Caco-2 (cell line): ENCODE data around the gene PAX5. TPM values are rescaled to one million over a fixed set of nuclear protein-coding genes. Genes with fewer than 3 reads are reported as not detected.

ENCODE experiments used
- BruUV-seq: library from RNA; stranded (reverse); fragments of 400-500 nt; replicated peaks from 2 replicates; lab custom pipeline; 2021; lab: Mats Ljungman, UMichigan
- CTCF ChIA-PET: fragments of 300-600 bp; sonication (Branson Sonifier 250); formaldehyde crosslinking; loops from one replicate; lab custom pipeline; 2022; ENCODE audit warnings: antibody characterized with exemption; lab: Charles Lee
- POLR2A ChIA-PET: fragments of 300-600 bp; sonication (Branson Sonifier 250); formaldehyde crosslinking; loops from one replicate; lab custom pipeline; 2022; ENCODE audit warnings: antibody characterized with exemption; lab: Charles Lee
- DNase-seq, 2 experiments: peaks; one replicate each; pipeline versions ENCODE4 v3.0.0 to v3.0.0-alpha.2; 2020 to 2022
- H3K27me3 ChIP-seq: replicated peaks from 2 replicates; pipeline ENCODE4 v1.6.0; 2011; ENCODE audit warnings: low read length; ENCODE audit not compliant: control insufficient read depth, insufficient read depth
- H3K36me3 ChIP-seq: 2 replicates; pipeline ENCODE4 v1.5.1; 2011; ENCODE audit warnings: low read length; ENCODE audit not compliant: control insufficient read depth, insufficient read depth
- H3K4me1 ChIP-seq: fragments of 250-450 bp; sonication (Bioruptor Pico); 2 replicates; pipeline ENCODE4 v1.5.1; 2020; ENCODE audit warnings: mild to moderate bottlenecking
- H3K4me3 ChIP-seq: 2 replicates; pipeline ENCODE4 v1.5.1; 2011; ENCODE audit warnings: low read depth, mild to moderate bottlenecking, control low read depth, low read length
- H3K9me3 ChIP-seq: fragments of 250-450 bp; sonication (Bioruptor Pico); 2 replicates; pipeline ENCODE4 v1.5.1; 2020; ENCODE audit warnings: mild to moderate bottlenecking, moderate library complexity
- H3K27ac Mint-ChIP-seq: one replicate; pipeline ENCODE4 v1.8.0; 2022; ENCODE audit warnings: mixed read lengths; ENCODE audit not compliant: unreplicated experiment
- H3K27me3 Mint-ChIP-seq: one replicate; pipeline ENCODE4 v1.8.0; 2022; ENCODE audit warnings: mixed read lengths; ENCODE audit not compliant: insufficient read depth, unreplicated experiment
- H3K36me3 Mint-ChIP-seq: one replicate; pipeline ENCODE4 v1.8.0; 2022; ENCODE audit warnings: mild to moderate bottlenecking, mixed read lengths; ENCODE audit not compliant: insufficient read depth, unreplicated experiment
- H3K4me1 Mint-ChIP-seq: one replicate; pipeline ENCODE4 v1.8.0; 2022; ENCODE audit warnings: low read depth, mixed read lengths; ENCODE audit not compliant: unreplicated experiment
- H3K4me3 Mint-ChIP-seq: one replicate; pipeline ENCODE4 v1.8.0; 2022; ENCODE audit warnings: mild to moderate bottlenecking, moderate library complexity, mixed read lengths; ENCODE audit not compliant: unreplicated experiment
- H3K9me3 Mint-ChIP-seq: one replicate; pipeline ENCODE4 v1.8.0; 2022; ENCODE audit warnings: mixed read lengths; ENCODE audit not compliant: unreplicated experiment
- intact Hi-C: fragments of 100-400 bp; cut with micrococcal nuclease; formaldehyde crosslinking; loops from one replicate; pipeline ENCODE4 v1.10.0; 2022; ENCODE audit not compliant: unreplicated experiment
- total RNA-seq: library from RNA; stranded (reverse); gene quantifications from 2 replicates; pipeline ENCODE4 v1.2.3, GENCODE V29; 2022
- TF ChIP-seq, protein P1 (sequence below), 2 experiments: fragments of 200-600 bp in 1 of 2; IDR thresholded peaks; 1 replicate in 1 of 2; 2 replicates in 1 of 2; pipeline versions ENCODE4 v1.5.1 to v1.8.0; 2011 to 2022; ENCODE audit warnings: antibody characterized with exemption in 1 of 2, control low read depth in 1 of 2, inconsistent platforms in 1 of 2, low read depth in 1 of 2, low read length in 1 of 2, mild to moderate bottlenecking in 1 of 2, moderate library complexity in 1 of 2; ENCODE audit not compliant: insufficient read depth in 1 of 2, severe bottlenecking in 1 of 2, unreplicated experiment in 1 of 2

The PAX5 gene
- total RNA-seq, 1 experiment from 2014 or later: not detected

DNA sequence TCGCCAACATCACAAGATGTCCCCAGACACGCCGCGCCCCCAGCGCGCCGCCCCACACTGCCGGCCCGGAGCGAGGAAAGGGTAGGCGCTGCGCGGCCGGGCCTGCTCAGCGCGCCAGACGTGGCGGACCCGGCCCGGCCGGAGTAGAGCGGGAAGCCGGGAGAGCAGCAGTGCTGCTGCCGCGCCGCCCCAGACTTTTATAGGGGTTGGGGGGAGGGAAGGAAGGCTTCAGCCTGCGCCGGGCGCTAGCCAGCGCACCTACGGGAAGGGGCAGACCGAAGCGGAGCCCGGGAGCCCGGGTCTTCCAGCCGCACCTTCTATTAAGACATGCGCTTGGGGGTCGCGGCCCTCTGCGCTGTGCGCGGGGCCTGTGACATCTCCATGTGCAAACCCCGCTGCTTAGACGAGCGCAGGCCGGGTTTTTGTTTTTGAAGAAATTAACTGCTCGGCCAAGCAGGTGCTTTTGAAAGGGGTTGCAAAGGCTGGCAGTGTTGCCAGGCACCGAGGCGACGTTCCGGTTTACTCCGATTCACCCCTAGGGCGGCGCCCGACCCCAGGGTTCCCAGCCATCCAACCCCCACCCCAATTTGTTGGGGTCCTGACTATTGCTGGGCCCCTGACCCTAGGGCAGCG lies 353 bp upstream of the PAX5 start:
- DNase-seq: peak in 1 of 2 experiments; percentile 43
- H3K4me1 ChIP-seq: peaks cover 8% of the 10 kb centered on the region; the same call in 1 of the 2 replicates
- H3K4me3 ChIP-seq: peak overlapping the region; percentile 19
- intact Hi-C loops: no loop called here
- ChIA-PET CTCF (no interaction called here), POLR2A (interaction anchor here (0.6 kb wide), 1 partner anchor 16 kb away, joined by 6 read pairs; no protein-coding TSS in a partner anchor)
- TF ChIP-seq, protein P1, sequence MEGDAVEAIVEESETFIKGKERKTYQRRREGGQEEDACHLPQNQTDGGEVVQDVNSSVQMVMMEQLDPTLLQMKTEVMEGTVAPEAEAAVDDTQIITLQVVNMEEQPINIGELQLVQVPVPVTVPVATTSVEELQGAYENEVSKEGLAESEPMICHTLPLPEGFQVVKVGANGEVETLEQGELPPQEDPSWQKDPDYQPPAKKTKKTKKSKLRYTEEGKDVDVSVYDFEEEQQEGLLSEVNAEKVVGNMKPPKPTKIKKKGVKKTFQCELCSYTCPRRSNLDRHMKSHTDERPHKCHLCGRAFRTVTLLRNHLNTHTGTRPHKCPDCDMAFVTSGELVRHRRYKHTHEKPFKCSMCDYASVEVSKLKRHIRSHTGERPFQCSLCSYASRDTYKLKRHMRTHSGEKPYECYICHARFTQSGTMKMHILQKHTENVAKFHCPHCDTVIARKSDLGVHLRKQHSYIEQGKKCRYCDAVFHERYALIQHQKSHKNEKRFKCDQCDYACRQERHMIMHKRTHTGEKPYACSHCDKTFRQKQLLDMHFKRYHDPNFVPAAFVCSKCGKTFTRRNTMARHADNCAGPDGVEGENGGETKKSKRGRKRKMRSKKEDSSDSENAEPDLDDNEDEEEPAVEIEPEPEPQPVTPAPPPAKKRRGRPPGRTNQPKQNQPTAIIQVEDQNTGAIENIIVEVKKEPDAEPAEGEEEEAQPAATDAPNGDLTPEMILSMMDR (IDR thresholded peaks at IDR 0.05; ENCODE audit: insufficient read depth in 1 of 2, low read depth in 1 of 2, low read length in 1 of 2, severe bottlenecking in 1 of 2, unreplicated experiment in 1 of 2): peak in 1 of 2 experiments; percentile 33
- Mint-ChIP-seq H3K4me1 (peaks cover 7% of the 10 kb centered on the region), H3K27ac (no peak overlapping the region), H3K36me3 (no peaks in the 10 kb centered on the region), H3K27me3 (peaks cover 15% of the 10 kb centered on the region), H3K9me3 (no peaks in the 10 kb centered on the region), H3K4me3 (peak overlapping the region; percentile 70)
- H3K36me3 ChIP-seq: no peaks in the 10 kb centered on the region
- H3K9me3 ChIP-seq: no peaks in the 10 kb centered on the region
- BruUV-seq: no TSS peak
- H3K27me3 ChIP-seq: peaks cover 2% of the 10 kb centered on the region

DNA sequence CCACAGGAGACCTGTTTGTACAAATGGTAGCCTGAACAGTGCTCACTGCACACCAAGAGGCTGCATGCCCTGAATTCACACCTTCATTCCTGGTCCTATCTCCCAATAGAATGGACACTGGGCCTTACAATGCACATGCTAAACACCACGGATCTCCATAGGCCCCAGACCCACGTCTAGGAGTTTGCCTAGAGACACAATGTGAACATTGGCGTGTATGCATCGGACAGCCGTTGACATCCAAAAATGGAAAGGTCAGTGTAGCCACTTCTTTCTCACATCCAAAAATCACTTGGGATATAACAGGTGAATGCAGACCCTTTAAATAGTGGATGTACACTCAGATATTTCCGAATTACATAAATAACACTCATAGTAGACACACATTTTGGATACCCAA lies 927 bp downstream of the PAX5 start:
- H3K4me1 ChIP-seq: peaks cover 8% of the 10 kb centered on the region; the same call in 1 of the 2 replicates
- no peak overlapping the region for H3K4me3 ChIP-seq
- H3K27me3 ChIP-seq: peaks cover 2% of the 10 kb centered on the region
- Mint-ChIP-seq H3K9me3 (no peaks in the 10 kb centered on the region), H3K4me1 (peaks cover 7% of the 10 kb centered on the region), H3K27ac (no peak overlapping the region), H3K27me3 (peaks cover 13% of the 10 kb centered on the region), H3K36me3 (no peaks in the 10 kb centered on the region), H3K4me3 (no peak overlapping the region)
- POLR2A ChIA-PET: no interaction called here
- BruUV-seq: no TSS peak
- no peaks in the 10 kb centered on the region for H3K36me3 ChIP-seq
- TF ChIP-seq, protein P1 (IDR thresholded peaks at IDR 0.05; ENCODE audit: insufficient read depth in 1 of 2, low read depth in 1 of 2, low read length in 1 of 2, severe bottlenecking in 1 of 2, unreplicated experiment in 1 of 2): no peak
- DNase-seq: no peak
- intact Hi-C loops: no loop called here
- H3K9me3 ChIP-seq: no peaks in the 10 kb centered on the region
- CTCF ChIA-PET: no interaction called here

DNA sequence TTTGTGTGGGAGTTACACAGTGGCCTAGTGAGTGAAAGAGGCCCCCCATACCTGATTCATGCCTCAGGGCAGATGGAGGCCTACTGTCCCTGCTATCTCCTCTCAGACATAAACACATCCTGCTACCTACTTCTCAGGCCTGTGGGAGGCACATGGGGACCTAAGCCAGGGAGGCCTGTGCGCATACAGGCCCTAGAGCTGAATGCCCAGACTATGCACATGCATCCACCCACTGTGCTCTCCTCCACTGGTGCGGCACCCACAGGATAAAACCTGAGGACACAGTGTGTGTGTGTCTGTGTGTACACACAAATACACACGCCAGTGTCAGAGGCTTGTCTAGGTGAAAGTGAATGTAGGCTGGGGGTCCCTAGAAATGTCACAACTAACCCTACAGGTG lies 1.4 kb downstream of the PAX5 start:
- no peak overlapping the region for H3K4me3 Mint-ChIP-seq
- no TSS peak for BruUV-seq

More for the DNA sequence above, 1.4 kb downstream of the PAX5 start:
- H3K27ac Mint-ChIP-seq: no peak overlapping the region
- H3K36me3 Mint-ChIP-seq: no peaks in the 10 kb centered on the region
- no peak for DNase-seq
- intact Hi-C loops: no loop called here
- Histone ChIP-seq H3K27me3 (peaks cover 2% of the 10 kb centered on the region), H3K4me1 (peaks cover 8% of the 10 kb centered on the region; the same call in 1 of the 2 replicates), H3K36me3 (no peaks in the 10 kb centered on the region), H3K4me3 (no peak overlapping the region), H3K9me3 (no peaks in the 10 kb centered on the region)
- CTCF ChIA-PET: no interaction called here
- H3K9me3 Mint-ChIP-seq: no peaks in the 10 kb centered on the region
- TF ChIP-seq, protein P1 (IDR thresholded peaks at IDR 0.05; ENCODE audit: insufficient read depth in 1 of 2, low read depth in 1 of 2, low read length in 1 of 2, severe bottlenecking in 1 of 2, unreplicated experiment in 1 of 2): no peak
- peaks cover 13% of the 10 kb centered on the region for H3K27me3 Mint-ChIP-seq
- peaks cover 7% of the 10 kb centered on the region for H3K4me1 Mint-ChIP-seq
- POLR2A ChIA-PET: no interaction called here
